Left ventricle myocardium inferior (tissue), 1 donor: Measurements from ENCODE around the gene GRID1. TPM values are rescaled to one million over a fixed set of nuclear protein-coding genes. Genes with fewer than 3 reads are reported as not detected.

Experiments
- DNase-seq: peaks from one replicate; pipeline ENCODE4 v3.0.0-alpha.2; 2020
- H3K27ac ChIP-seq: fragments of 200-600 bp; replicated peaks from 2 replicates; pipeline ENCODE4 v1.8.0; 2021
- H3K27me3 ChIP-seq: fragments of 200-600 bp; 2 replicates; pipeline ENCODE4 v1.8.0; 2021; ENCODE audit warnings: low read depth
- H3K36me3 ChIP-seq: fragments of 200-600 bp; 2 replicates; pipeline ENCODE4 v1.8.0; 2021
- H3K4me1 ChIP-seq: fragments of 200-600 bp; 2 replicates; pipeline ENCODE4 v1.8.0; 2021
- H3K4me3 ChIP-seq: fragments of 200-600 bp; 2 replicates; pipeline ENCODE4 v1.8.0; 2021; ENCODE audit warnings: mild to moderate bottlenecking, moderate library complexity
- H3K9me3 ChIP-seq: fragments of 200-600 bp; replicated peaks from 2 replicates; pipeline ENCODE4 v1.8.0; 2021
- CTCF ChIP-seq: fragments of 200-600 bp; IDR thresholded peaks from 2 replicates; pipeline ENCODE4 v1.8.0; 2021; ENCODE audit warnings: antibody characterized with exemption, mild to moderate bottlenecking, borderline replicate concordance
- intact Hi-C: fragments of 100-400 bp; cut with micrococcal nuclease; formaldehyde crosslinking; loops from one replicate; pipeline ENCODE4 v1.11.0; 2022
- total RNA-seq: library from RNA; stranded (reverse); fragmentation: NEBNext Ultra II Directional; extraction: Animal tissue kit (Norgen Biotek cat#: 25700); gene quantifications from one replicate; pipeline ENCODE4 v1.2.1, GENCODE V29; 2021
- donor health status: DM: no; HTN: yes; CAD: no; lungs with severe emphysema.

Gene GRID1
- total RNA-seq, 1 donor from 2014 or later: 1.6 TPM

- Histone ChIP-seq H3K27ac (no peak overlapping the region), H3K9me3 (peaks cover 14% of the 10 kb centered on the region), H3K27me3 (no peaks in the 10 kb centered on the region), H3K36me3 (no peaks in the 10 kb centered on the region), H3K4me3 (no peak overlapping the region), H3K4me1 (no peaks in the 10 kb centered on the region)
- intact Hi-C loops: no loop called here
- TF ChIP-seq CTCF: no peak
- DNase-seq: no peak
Observed at GRCh38 chr10:85741626-85742300, 624.8 kb downstream of the GRID1 start.

DNA sequence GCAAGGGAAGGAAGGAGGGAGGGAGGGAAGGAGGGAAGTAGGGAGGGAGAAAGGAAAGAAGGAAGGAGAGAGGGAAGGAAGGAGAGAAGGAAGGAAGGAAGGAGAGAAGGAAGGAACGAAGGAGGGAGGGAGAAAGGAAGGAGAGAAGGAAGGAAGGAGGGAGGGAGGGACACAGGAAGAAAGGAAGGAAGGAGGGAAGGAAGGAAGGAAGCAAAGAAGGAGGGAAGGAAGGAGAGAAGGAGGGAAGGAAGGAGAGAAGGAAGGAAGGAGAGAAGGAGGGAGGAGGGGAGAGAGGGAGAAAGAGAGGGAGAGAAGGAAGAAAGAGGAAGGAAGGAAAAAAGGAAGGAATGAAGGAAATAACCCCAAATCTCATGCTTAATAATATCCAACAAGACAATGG is 630.6 kb downstream of the GRID1 start:
- Histone ChIP-seq H3K36me3 (no peaks in the 10 kb centered on the region), H3K27me3 (no peaks in the 10 kb centered on the region), H3K27ac (no peak overlapping the region), H3K4me1 (no peaks in the 10 kb centered on the region), H3K9me3 (peaks cover 14% of the 10 kb centered on the region), H3K4me3 (no peak overlapping the region)
- intact Hi-C loops: no loop called here
- no peak for DNase-seq
- no peak for TF ChIP-seq CTCF

- DNase-seq: no peak
- no peak overlapping the region for H3K27ac ChIP-seq
- H3K4me1 ChIP-seq: no peaks in the 10 kb centered on the region
- no peak overlapping the region for H3K4me3 ChIP-seq
- no peaks in the 10 kb centered on the region for H3K36me3 ChIP-seq
- intact Hi-C loops: no loop called here
- TF ChIP-seq CTCF: no peak
- H3K9me3 ChIP-seq: peaks cover 14% of the 10 kb centered on the region
- H3K27me3 ChIP-seq: no peaks in the 10 kb centered on the region
Observed at GRCh38 chr10:85734791-85735190, 631.8 kb downstream of the GRID1 start.

GRCh38 chr10:85724215-85724614 is 642.4 kb downstream of the GRID1 start:
- TF ChIP-seq CTCF: no peak
- intact Hi-C loops: no loop called here

GRCh38 chr10:85720931-85721590 is 645.5 kb downstream of the GRID1 start:
- H3K36me3 ChIP-seq: no peaks in the 10 kb centered on the region
- no peaks in the 10 kb centered on the region for H3K4me1 ChIP-seq

More at GRCh38 chr10:85724215-85724614, 642.4 kb downstream of the GRID1 start:
- H3K4me1 ChIP-seq: no peaks in the 10 kb centered on the region
- H3K27me3 ChIP-seq: no peaks in the 10 kb centered on the region
- DNase-seq: no peak
- no peak overlapping the region for H3K4me3 ChIP-seq
- no peak overlapping the region for H3K27ac ChIP-seq
- no peaks in the 10 kb centered on the region for H3K36me3 ChIP-seq
- H3K9me3 ChIP-seq: no peaks in the 10 kb centered on the region

More at GRCh38 chr10:85720931-85721590, 645.5 kb downstream of the GRID1 start:
- intact Hi-C loops: no loop called here
- no peak for DNase-seq
- H3K27me3 ChIP-seq: no peaks in the 10 kb centered on the region
- TF ChIP-seq CTCF: no peak
- no peak overlapping the region for H3K27ac ChIP-seq
- no peaks in the 10 kb centered on the region for H3K9me3 ChIP-seq
- no peak overlapping the region for H3K4me3 ChIP-seq
